Gastroesophageal sphincter (tissue), 4 donors: ENCODE measurements around the gene ACAA2. TPM values are rescaled to one million over a fixed set of nuclear protein-coding genes. Genes with fewer than 3 reads are reported as not detected.

Experiments
- ATAC-seq: fragments of 150-250 bp; one replicate; pipeline ENCODE4 v1.9.1; 2016; ENCODE audit warnings: mild to moderate bottlenecking, moderate library complexity
- H3K27ac ChIP-seq, 4 donors: fragments of 200-600 bp; sonication (generic) in 3 of 4; 1 replicate in 3 of 4; 2 replicates in 1 of 4; pipeline ENCODE4 v1.5.1; 2016 to 2019
- H3K27me3 ChIP-seq: fragments of 200-600 bp; sonication (generic); one replicate; pipeline ENCODE4 v1.5.1; 2019
- H3K36me3 ChIP-seq, 2 donors: fragments of 200-600 bp; sonication (generic); one replicate each; pipeline ENCODE4 v1.5.1; 2019; ENCODE audit warnings: control low read depth in 1 of 2
- H3K4me1 ChIP-seq, 3 donors: fragments of 200-600 bp; sonication (generic); 1 replicate in 2 of 3; 2 replicates in 1 of 3; pipeline ENCODE4 v1.5.1; 2016 to 2019; ENCODE audit warnings: control low read depth in 2 of 3
- H3K4me3 ChIP-seq, 2 donors: fragments of 200-600 bp; sonication (generic); one replicate each; pipeline ENCODE4 v1.5.1; 2019; ENCODE audit warnings: mild to moderate bottlenecking in 1 of 2, moderate library complexity in 1 of 2
- H3K9me3 ChIP-seq, 3 donors: fragments of 200-600 bp; sonication (generic); one replicate each; pipeline ENCODE4 v1.5.1; 2017 to 2019; ENCODE audit warnings: control low read depth in 2 of 3
- EP300 ChIP-seq: sonication (generic); formaldehyde crosslinking; IDR thresholded peaks from one replicate; pipeline ENCODE4 v1.6.1; 2017; ENCODE audit warnings: antibody characterized with exemption, mild to moderate bottlenecking
- POLR2A ChIP-seq, 2 donors: fragments of 450-650 bp; IDR thresholded peaks; one replicate each; pipeline ENCODE4 v1.6.1; 2017; ENCODE audit warnings: antibody characterized with exemption in 2 of 2, mild to moderate bottlenecking in 2 of 2, moderate library complexity in 1 of 2
- POLR2AphosphoS5 ChIP-seq: sonication (generic); formaldehyde crosslinking; IDR thresholded peaks from one replicate; pipeline ENCODE4 v1.6.1; 2017; ENCODE audit warnings: antibody characterized with exemption
- WGBS, 2 donors: methylation state at CpG; one replicate each; pipeline ENCODE4 v1.1.5; 2018; ENCODE audit warnings: low coverage in 1 of 2; 5-methylcytosine and 5-hydroxymethylcytosine counted together
- total RNA-seq, 4 donors: library from RNA; depleted of rRNA; stranded (reverse); fragments of >200 nt; gene quantifications; one replicate each; pipeline ENCODE4 v1.1.0, GENCODE V29; 2016
- TF ChIP-seq, protein P1 (sequence below), 4 experiments: fragments of 200-600 bp in 2 of 4; fragments of 450-650 bp in 2 of 4; sonication (generic) in 1 of 4; IDR thresholded peaks; one replicate each; pipeline ENCODE4 v1.5.1; 2017 to 2019; ENCODE audit warnings: antibody characterized with exemption in 4 of 4, mild to moderate bottlenecking in 2 of 4, moderate library complexity in 2 of 4

Gene ACAA2
- total RNA-seq, 4 donors from 2014 or later = 62.3 to 92.3 (median 81.9) TPM

DNA sequence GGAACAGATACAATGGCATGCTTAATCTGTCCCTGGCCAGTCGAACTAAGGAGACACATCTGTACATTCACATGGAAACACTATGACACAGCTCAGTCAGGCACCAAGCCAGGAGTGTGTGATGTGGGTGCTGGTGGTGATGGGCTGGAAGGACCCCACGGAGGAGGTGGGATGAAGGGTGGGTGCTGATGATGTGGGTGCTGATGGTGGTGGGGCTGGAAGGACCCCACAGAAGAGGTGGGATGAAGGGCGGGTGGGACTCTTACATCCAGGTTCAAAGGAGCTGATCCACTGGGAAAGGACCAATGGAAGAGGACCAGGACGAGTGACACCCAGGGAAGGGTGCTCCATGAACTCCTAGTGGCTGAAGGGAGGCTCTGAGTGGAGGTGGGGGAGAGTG, 34.8 kb upstream of the ACAA2 start:
- Histone ChIP-seq H3K4me1 (peaks cover 0 to 25% (median 6%) of the 10 kb centered on the region in 3 donors), H3K27me3 (peaks cover 75% of the 10 kb centered on the region), H3K4me3 (no peak overlapping the region), H3K36me3 (no peaks in the 10 kb centered on the region), H3K9me3 (no peaks in the 10 kb centered on the region), H3K27ac (no peak overlapping the region)
- 83 to 87% methylated on average over 3 to 4 of the region's 4 CpGs for WGBS, 2 donors
- TF ChIP-seq, protein P1, sequence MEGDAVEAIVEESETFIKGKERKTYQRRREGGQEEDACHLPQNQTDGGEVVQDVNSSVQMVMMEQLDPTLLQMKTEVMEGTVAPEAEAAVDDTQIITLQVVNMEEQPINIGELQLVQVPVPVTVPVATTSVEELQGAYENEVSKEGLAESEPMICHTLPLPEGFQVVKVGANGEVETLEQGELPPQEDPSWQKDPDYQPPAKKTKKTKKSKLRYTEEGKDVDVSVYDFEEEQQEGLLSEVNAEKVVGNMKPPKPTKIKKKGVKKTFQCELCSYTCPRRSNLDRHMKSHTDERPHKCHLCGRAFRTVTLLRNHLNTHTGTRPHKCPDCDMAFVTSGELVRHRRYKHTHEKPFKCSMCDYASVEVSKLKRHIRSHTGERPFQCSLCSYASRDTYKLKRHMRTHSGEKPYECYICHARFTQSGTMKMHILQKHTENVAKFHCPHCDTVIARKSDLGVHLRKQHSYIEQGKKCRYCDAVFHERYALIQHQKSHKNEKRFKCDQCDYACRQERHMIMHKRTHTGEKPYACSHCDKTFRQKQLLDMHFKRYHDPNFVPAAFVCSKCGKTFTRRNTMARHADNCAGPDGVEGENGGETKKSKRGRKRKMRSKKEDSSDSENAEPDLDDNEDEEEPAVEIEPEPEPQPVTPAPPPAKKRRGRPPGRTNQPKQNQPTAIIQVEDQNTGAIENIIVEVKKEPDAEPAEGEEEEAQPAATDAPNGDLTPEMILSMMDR (IDR thresholded peaks at IDR 0.05) = no peak
- TF ChIP-seq EP300 (no peak), POLR2AphosphoS5 (no peak), POLR2A (IDR thresholded peaks at IDR 0.05) (no peak)
- no peak for ATAC-seq

DNA sequence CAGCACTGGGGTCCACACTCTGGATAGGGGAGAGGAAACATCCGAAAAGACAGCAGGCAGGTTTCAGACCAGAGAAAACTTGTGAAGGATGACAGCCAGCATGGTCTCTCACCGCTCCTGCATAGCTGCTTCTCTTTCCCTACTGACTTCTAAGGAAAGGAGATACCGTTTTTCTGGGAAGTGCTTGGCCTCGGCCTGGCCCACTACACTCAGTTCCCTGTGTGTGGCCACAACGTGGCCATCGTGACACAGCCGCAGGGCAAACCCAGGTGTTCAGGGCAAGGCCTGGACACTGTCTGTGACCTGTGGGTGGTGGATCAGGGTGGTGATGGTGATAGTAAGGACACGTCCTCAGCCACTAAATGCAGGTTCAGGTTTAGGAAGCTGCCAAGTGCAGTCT, 34.2 kb upstream of the ACAA2 start:
- Histone ChIP-seq H3K4me3 (no peak overlapping the region), H3K27me3 (peaks cover 69% of the 10 kb centered on the region), H3K36me3 (no peaks in the 10 kb centered on the region), H3K4me1 (peaks cover 0 to 25% (median 6%) of the 10 kb centered on the region in 3 donors), H3K9me3 (no peaks in the 10 kb centered on the region), H3K27ac (no peak overlapping the region)
- 84 to 100% methylated on average over 1 to 6 of the region's 8 CpGs for WGBS, 2 donors
- ATAC-seq = no peak
- no peak for TF ChIP-seq POLR2A (IDR thresholded peaks at IDR 0.05)
- TF ChIP-seq, protein P1 (IDR thresholded peaks at IDR 0.05) = no peak
- no peak for TF ChIP-seq EP300
- no peak for TF ChIP-seq POLR2AphosphoS5

DNA sequence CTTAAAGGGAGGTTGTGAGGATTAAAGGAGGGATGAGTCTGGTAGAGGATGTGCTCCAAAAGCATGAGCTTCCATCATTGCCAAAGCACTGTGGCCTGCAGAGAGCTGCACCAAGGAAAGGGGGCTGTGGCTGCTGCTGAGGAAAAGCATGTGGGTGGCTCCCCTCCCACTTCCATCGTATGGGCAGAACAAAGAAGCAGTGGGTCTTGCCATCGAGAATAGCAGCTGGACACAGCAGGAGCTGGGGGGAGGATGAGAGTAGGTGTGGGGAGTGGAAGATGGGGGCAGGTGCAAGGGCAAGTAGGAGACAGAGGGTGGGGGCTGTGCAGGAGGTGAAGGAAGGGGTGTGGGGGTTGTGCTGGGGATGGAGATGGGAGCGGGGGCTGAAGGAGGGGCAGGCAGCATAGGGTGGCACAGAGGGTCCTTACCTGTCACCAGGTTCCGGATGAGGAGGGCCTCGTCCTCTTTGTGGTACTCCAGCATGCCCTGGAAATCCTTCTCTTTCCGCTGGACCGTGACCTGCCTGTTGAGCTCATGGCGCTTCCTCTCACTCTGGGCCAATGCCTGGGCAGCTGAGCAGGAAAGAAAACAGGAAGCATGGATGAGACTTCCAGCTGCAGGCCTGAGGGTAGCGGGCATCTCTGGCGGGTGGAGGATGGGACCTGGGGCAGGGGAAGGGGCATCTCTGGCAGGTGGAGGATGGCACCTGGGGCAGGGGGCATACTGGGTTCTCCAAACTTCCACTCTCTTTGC, 33.6 kb upstream of the ACAA2 start:
- H3K4me1 ChIP-seq = peaks cover 0 to 25% (median 6%) of the 10 kb centered on the region in 3 donors
- no peak for ATAC-seq
- H3K27me3 ChIP-seq = peaks cover 63% of the 10 kb centered on the region
- H3K27ac ChIP-seq = no peak overlapping the region
- no peaks in the 10 kb centered on the region for H3K9me3 ChIP-seq
- no peaks in the 10 kb centered on the region for H3K36me3 ChIP-seq
- no peak overlapping the region for H3K4me3 ChIP-seq
- TF ChIP-seq, protein P1 (IDR thresholded peaks at IDR 0.05) = no peak
- no peak for TF ChIP-seq POLR2A (IDR thresholded peaks at IDR 0.05)
- TF ChIP-seq EP300 = no peak
- no peak for TF ChIP-seq POLR2AphosphoS5
- 44 to 80% methylated on average over 3 to 6 of the region's 10 CpGs for WGBS, 2 donors

DNA sequence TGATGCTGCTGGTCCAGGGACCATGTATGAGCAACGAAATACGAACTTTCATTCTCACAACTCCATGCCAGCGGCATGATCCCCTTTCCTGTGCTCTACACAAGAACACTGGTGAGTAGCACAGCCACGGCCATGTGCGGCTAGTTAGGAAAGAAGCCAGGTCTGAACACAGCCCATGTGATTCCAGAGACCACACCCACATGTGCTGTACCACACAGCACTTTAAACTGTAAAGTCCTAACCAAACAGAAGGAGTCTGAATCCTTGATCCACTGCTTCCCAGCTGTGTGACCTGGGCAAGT, 33.0 kb upstream of the ACAA2 start:
- H3K4me3 ChIP-seq = no peak overlapping the region
- no peak for ATAC-seq
- peaks cover 0 to 25% (median 6%) of the 10 kb centered on the region in 3 donors for H3K4me1 ChIP-seq
- WGBS, 2 donors = 20 to 34% methylated on average over 1 to 3 of the region's 5 CpGs
- TF ChIP-seq POLR2A (IDR thresholded peaks at IDR 0.05) (no peak), EP300 (no peak), POLR2AphosphoS5 (no peak)
- TF ChIP-seq, protein P1 (IDR thresholded peaks at IDR 0.05) = no peak
- no peaks in the 10 kb centered on the region for H3K36me3 ChIP-seq
- H3K27me3 ChIP-seq = peaks cover 57% of the 10 kb centered on the region
- no peaks in the 10 kb centered on the region for H3K9me3 ChIP-seq
- H3K27ac ChIP-seq = no peak overlapping the region
